DND-41 (cell line): ENCODE data around the gene MCC.

Experiments used
- CTCF ChIP-seq: IDR thresholded peaks from 2 replicates; pipeline ENCODE4 v1.5.1; 2012; ENCODE audit warnings: borderline replicate concordance, low read length, moderate library complexity, mild to moderate bottlenecking; ENCODE audit not compliant: poor library complexity, severe bottlenecking; ENCODE audit errors: extremely low read depth
- EZH2 ChIP-seq: IDR thresholded peaks from 3 replicates; pipeline ENCODE4 v1.6.1; 2012; ENCODE audit warnings: borderline replicate concordance, low read depth, mild to moderate bottlenecking, moderate library complexity, low read length, inconsistent platforms; ENCODE audit not compliant: severe bottlenecking

- TF ChIP-seq CTCF (no peak), EZH2 (no peak)
Measured at GRCh38 chr5:113378514-113378913, 109.7 kb downstream of the MCC start.
